ENCODE measurements around the gene SIX2.
"Not testable (repeated sequence)": the region's sequence is repeated elsewhere in the genome, so short reads cannot be mapped to it uniquely, and the experiment has no call there.

The SIX2 gene

DNA sequence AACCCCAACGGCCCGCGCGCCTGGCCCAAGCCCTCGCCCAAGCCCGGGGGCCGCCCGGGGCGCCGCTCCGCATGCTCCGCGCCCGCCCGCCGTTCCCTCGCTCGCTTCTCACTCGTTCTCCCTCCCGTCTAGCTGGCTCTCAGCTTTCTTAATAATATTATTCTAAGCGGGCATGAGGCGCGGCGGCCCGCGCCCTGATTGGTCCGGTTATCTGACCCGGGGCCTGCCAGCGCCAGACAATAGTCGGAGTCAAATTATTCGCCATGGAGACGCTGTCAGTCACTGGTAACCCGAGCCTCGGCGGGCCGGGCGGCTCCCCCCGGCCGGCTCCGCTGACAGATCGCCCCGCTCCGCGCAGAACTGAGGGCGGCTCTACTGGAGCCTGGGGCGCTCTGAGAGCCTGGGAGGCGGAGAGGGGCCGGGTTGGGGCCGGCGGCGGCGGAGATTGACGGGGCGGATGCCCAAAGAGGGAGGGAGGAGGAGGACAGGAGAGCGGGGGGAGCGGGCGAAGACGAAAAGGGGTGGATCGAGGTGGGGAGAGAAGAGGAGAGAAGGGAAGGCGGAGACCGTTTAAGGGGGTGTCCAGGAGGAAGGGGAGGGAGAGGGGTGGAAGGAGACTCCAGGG lies at the start of gene SIX2:
Gene SIX2, minus strand, starts transcription at position 150 of the 625 bp plus-strand sequence. CDS start 342 bp downstream, outside the sequence.
- peak; percentile 94 for DNase-seq

- DNase-seq, result no peak
Observed at GRCh38 chr2:45055162-45055605, 45.9 kb upstream of the SIX2 start.

DNA sequence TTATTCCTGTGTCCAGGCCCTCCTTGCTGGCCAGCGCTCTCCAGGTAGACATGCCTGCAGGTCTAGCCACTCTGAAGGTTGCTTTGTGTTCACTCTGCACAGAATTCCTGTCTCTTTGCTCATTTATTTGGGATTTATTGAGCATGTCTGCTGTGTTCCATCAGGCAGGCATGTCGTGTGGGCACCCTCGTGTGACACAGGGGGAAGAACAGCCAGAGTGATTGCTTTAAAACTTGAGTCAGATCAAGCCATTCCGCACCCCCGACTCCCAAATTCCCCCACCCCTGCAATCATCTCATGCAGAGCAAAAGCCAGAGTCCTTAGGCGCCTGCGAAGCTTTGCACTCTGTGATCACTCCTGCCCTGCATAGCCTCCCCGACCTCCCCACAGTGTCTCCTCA lies 44.7 kb upstream of the SIX2 start:
- DNase-seq, result no peak

- no peak for DNase-seq
Observed at GRCh38 chr2:45052388-45052928, 43.2 kb upstream of the SIX2 start.

DNA sequence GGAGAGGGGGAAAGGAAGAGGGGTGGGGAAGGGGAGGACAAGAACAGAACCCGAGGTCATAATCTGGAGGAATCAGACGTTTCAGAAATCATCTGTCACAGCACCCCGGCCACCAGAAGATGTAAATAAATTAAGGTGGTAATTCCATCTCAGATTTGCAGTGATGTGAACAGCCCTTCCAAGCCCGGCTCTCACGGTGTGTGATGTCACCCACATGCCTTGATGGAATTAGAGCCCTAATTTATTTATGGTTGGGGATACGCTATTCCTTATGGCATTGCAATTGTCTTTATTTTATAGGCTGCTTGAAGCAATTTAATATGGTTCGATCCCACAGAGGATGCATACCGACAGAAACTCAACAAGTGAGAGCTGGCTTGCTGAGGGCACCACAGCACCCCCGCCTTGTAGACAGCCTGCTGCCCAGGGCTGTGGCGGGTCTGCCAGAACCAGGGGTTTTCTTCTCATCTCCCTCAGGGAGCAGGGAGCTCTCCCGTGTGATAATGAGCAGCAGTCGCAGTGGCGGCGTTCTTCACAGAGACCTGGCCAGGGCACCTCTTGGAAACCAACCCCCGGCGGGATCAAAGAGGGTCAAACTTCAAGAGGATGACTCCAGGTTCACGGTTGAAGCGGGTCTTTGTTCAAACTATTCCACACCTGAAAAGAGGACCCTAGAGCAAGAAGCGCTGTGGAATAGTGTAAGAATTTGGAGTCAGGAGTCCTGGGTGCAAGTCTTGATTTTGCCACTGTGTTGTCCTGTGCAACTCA lies 40.5 kb upstream of the SIX2 start:
- no peak for DNase-seq

- no peak for DNase-seq
Observed at GRCh38 chr2:45047301-45047700, 38.0 kb upstream of the SIX2 start.

DNA sequence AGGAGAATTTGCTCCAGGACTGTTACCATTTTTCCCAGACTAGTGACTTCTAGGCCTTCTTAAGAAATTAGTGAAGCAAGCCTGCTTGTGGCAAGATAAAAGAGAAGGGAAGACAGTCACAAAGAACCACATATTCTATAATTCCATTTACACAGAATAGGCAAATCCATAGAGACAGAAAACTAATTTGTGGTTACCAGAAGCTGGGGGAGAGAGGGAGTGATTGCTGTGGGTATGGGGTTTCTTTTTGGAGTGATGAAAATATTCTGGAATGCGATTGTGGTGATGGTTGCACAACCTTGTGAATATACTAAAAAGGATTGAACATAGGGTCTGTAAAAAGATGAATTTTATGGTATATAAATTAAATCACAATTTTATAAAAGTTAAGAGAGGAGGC lies 37.5 kb upstream of the SIX2 start:
- no peak for DNase-seq

- DNase-seq, result no peak
Observed at GRCh38 chr2:45045706-45046105, 36.5 kb upstream of the SIX2 start.

- DNase-seq, result no peak
Observed at GRCh38 chr2:45044916-45045315, 35.7 kb upstream of the SIX2 start.

GRCh38 chr2:45043174-45043573 lies 33.9 kb upstream of the SIX2 start:
- DNase-seq, result no peak

GRCh38 chr2:45042401-45042800 lies 33.1 kb upstream of the SIX2 start:
- no peak for DNase-seq

GRCh38 chr2:45040786-45041185 lies 31.5 kb upstream of the SIX2 start:
- DNase-seq, result no peak

DNA sequence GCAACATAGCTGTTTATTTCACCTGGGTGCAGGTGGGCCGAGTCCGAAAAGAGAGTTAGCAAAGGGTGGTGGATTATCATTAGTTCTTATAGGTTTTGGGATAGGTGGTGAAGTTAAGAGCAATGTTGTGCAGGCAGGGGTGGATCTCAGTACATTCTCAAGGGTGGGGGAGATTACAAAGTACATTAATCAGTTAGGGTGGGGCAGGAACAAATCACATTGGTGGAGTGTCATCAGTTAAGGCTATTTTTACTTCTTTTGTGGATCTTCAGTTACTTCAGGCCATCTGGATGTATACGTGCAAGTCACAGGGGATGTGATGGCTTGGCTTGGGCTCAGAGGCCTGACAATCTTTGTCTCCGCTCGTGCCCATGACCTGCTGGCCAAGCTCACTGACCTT lies 30.6 kb upstream of the SIX2 start:
- DNase-seq, result not testable (repeated sequence)

GRCh38 chr2:45038861-45039260 lies 29.6 kb upstream of the SIX2 start:
- DNase-seq, result not testable (repeated sequence)

DNA sequence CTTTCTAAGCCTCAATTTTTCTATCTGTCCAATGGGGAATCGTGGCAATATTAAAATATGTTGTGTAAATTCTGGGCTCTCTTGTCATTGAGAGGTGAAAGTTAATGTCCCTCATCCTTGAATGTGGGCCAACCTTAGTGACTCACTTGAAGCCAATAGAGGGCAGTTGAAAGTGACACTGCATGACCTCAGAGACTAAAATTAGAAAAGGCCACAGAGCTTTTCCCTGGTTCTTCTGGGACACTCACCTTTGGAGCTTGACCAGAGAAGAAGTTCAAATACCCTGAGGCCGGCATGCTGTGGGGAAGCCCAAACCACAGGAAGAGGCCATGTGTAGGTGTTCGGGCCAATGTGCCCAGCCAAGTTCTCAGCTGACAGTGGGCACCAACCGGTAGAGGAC lies 24.1 kb upstream of the SIX2 start:
- DNase-seq, result no peak

- no peak for DNase-seq
Observed at GRCh38 chr2:45031028-45031427, 21.8 kb upstream of the SIX2 start.

DNA sequence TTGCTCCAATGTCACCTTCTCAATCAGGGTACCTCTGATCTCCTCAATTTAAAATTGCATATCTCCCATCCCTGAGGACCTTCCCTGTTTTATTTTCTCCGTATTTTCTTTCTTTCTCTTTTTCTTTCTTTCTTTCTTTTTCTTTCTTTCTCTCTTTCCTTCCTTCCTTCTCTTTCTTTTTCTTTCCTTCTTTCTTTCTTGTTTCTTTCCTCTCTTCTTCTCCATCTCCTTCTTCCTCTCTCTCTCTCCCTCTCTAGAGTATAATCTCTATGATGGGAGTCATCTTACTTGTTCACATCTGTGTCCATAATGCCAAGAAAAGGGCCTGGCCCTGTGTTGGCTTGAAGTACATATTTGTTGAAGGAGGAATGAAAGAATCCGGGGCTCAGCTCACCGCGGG lies 21.3 kb upstream of the SIX2 start:
- DNase-seq, result no peak

GRCh38 chr2:45029215-45029614 lies 20.0 kb upstream of the SIX2 start:
- DNase-seq, result no peak

DNA sequence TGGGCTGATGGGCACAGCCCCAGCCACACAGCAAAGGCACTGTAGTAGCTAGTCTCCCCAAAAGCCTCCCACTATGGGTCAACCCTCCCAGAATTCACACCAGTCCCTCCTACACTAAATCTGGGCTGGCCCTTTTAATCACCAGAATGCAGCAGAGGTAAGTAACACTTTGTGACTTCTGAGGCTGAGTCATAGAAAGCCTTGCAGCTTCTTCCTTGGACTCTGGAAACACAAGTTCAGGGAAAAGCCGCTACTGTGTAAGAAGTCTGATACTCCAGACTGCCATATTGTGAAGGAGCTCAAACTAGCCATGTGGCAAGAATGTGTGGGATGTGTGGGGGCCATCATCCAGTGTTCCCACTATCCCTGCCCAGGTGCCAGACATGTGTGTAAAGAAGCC lies 19.0 kb upstream of the SIX2 start:
- DNase-seq, result no peak

- no peak for DNase-seq
Observed at GRCh38 chr2:45026924-45027450, 17.7 kb upstream of the SIX2 start.

DNA sequence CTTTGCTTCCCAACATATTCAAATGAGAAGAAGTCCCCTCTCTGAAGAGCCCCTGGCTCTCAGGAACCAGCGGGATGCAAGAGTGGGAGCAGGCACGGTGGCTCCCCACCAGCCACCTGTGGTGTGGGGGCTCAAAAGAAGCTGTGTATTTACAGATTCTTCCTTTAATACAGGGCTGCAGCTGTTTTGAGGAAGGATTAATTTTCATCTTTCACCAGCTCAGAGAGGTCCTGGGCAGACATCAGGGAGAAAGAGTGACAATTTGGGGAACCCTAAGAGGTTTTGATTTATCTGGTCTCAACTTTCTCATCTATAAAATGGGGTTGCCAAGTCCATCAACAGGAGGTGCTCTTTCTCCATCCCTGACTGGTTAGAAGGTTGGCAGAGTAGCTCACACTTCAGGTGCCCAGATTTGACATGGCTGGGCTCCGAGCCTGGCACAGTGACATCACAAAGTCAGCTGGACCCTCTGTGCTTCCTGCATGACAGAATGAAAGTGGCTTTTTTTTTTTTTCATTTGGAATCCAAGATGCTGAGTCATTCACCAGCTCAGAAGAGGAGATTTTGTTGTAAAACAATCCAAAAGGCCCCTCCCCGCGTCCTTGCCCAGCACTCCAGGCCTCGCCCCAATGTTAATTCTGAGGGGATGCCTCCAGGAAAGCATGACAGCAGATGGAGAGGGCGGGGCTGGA lies 15.5 kb upstream of the SIX2 start:
- DNase-seq, result no peak

DNA sequence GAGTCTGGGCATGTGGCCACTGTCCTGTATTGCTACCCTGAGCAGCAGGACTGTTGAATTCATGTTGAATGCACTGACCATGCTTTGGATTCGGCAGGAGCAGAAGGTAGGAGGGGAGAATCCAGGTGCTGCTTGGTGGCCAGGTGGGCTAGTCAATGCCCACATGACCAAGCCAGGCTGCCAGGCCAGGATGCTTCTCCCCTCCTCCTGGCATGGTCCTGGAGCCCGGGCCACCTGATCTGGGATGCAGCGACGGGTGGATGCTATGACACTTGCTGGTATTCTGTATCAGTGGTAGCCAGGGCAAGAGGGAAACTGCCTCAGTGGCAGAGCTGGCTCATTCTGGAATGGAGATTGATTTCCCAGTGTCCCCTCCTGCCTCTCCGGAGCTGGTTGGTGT lies 14.8 kb upstream of the SIX2 start:
- no peak for DNase-seq

DNA sequence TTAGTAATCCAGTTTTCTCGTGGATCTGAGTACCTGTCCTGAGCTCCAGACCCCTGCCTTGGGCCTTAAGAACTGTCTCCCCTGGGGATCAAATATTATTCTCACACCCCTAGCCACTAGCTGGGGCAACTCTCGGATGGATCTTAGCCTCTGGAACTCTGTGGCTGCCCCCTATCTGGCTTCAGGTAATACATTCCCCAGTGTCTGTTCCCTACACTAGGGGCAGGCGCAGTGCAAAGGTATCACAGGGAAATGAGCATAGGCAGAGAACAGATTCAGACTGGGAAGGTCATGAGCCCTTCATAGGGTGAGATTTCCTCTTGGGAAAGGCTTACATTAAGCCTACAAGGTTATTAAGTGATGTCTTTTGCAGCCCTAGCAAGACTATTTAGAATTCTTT lies 11.2 kb upstream of the SIX2 start:
- DNase-seq, result no peak

- no peak for DNase-seq
Observed at GRCh38 chr2:45018023-45018422, 8.8 kb upstream of the SIX2 start.
